DMS53 (cell line): ENCODE measurements around the gene LRRN2.
"Not testable (repeated sequence)": the region's sequence is repeated elsewhere in the genome, so short reads cannot be mapped to it uniquely, and the experiment has no call there.

Experiments used
- DNase-seq: peaks from one replicate; lab custom pipeline; 2025; lab: John Stamatoyannopoulos, UW

Gene LRRN2

GRCh38 chr1:204629459-204629858, 56.1 kb downstream of the LRRN2 start:
- not testable (repeated sequence) for DNase-seq

- no peak for DNase-seq
Observed at GRCh38 chr1:204628868-204629267, 56.7 kb downstream of the LRRN2 start.

- no peak for DNase-seq
Observed at GRCh38 chr1:204627436-204627835, 58.1 kb downstream of the LRRN2 start.

GRCh38 chr1:204626381-204626780, 59.2 kb downstream of the LRRN2 start:
- DNase-seq, result no peak

- no peak for DNase-seq
Observed at GRCh38 chr1:204624631-204625216, 60.8 kb downstream of the LRRN2 start.

GRCh38 chr1:204623894-204624361, 61.6 kb downstream of the LRRN2 start:
- DNase-seq, result peak; percentile 63

GRCh38 chr1:204623365-204623893, 62.1 kb downstream of the LRRN2 start:
- peak; percentile 70 for DNase-seq

GRCh38 chr1:204621996-204622395, 63.5 kb downstream of the LRRN2 start:
- DNase-seq, result no peak

- DNase-seq, result no peak
Observed at GRCh38 chr1:204621396-204621795, 64.1 kb downstream of the LRRN2 start.

- peak; percentile 66 for DNase-seq
Observed at GRCh38 chr1:204619721-204620120, 65.8 kb downstream of the LRRN2 start.

GRCh38 chr1:204618148-204618760, 67.3 kb downstream of the LRRN2 start:
- DNase-seq, result no peak

GRCh38 chr1:204617256-204618147, 68.0 kb downstream of the LRRN2 start:
- no peak for DNase-seq

- DNase-seq, result no peak
Observed at GRCh38 chr1:204616641-204617040, 68.9 kb downstream of the LRRN2 start.

- no peak for DNase-seq
Observed at GRCh38 chr1:204615881-204616280, 69.7 kb downstream of the LRRN2 start.

- no peak for DNase-seq
Observed at GRCh38 chr1:204613636-204614035, 71.9 kb downstream of the LRRN2 start.

- no peak for DNase-seq
Observed at GRCh38 chr1:204612326-204612725, 73.2 kb downstream of the LRRN2 start.

- no peak for DNase-seq
Observed at GRCh38 chr1:204611036-204611435, 74.5 kb downstream of the LRRN2 start.

- no peak for DNase-seq
Observed at GRCh38 chr1:204607910-204608309, 77.6 kb downstream of the LRRN2 start.

GRCh38 chr1:204605791-204606190, 79.7 kb downstream of the LRRN2 start:
- DNase-seq, result no peak

GRCh38 chr1:204602871-204603542, 82.5 kb downstream of the LRRN2 start:
- DNase-seq, result no peak

- DNase-seq, result no peak
Observed at GRCh38 chr1:204602111-204602579, 83.4 kb downstream of the LRRN2 start.

GRCh38 chr1:204600968-204601367, 84.6 kb downstream of the LRRN2 start:
- peak; percentile 34 for DNase-seq
